Measurements from ENCODE around the gene GOLGA8A.

- TF ChIP-seq YY1 (IDR thresholded peaks at IDR 0.05; ENCODE audit: insufficient read depth, insufficient read length) = no peak
- TF ChIP-seq ZNF274 (IDR thresholded peaks at IDR 0.05; ENCODE audit: low read depth, low read length) = no peak
Observed at GRCh38 chr15:34434627-34435305, 2.8 kb downstream of the GOLGA8A start.
